Caco-2 (cell line): Measurements from ENCODE around the gene UGT2A1. TPM values are rescaled to one million over a fixed set of nuclear protein-coding genes. Genes with fewer than 3 reads are reported as not detected.

Experiments used
- Bru-seq: library from RNA; stranded (reverse); fragments of 400-500 nt; gene quantifications from one replicate; lab custom pipeline; 2021; lab: Mats Ljungman, UMichigan
- BruChase-seq, 2 experiments: library from RNA; stranded (reverse); fragments of 400-500 nt; gene quantifications; one replicate each; lab custom pipeline; 2021; lab: Mats Ljungman, UMichigan
- BruUV-seq: library from RNA; stranded (reverse); fragments of 400-500 nt; replicated peaks from 2 replicates; lab custom pipeline; 2021; lab: Mats Ljungman, UMichigan
- CTCF ChIA-PET: fragments of 300-600 bp; sonication (Branson Sonifier 250); formaldehyde crosslinking; loops from one replicate; lab custom pipeline; 2022; ENCODE audit warnings: antibody characterized with exemption; lab: Charles Lee
- POLR2A ChIA-PET: fragments of 300-600 bp; sonication (Branson Sonifier 250); formaldehyde crosslinking; loops from one replicate; lab custom pipeline; 2022; ENCODE audit warnings: antibody characterized with exemption; lab: Charles Lee
- DNase-seq, 2 experiments: peaks; one replicate each; pipeline versions ENCODE4 v3.0.0 to v3.0.0-alpha.2; 2020 to 2022
- H3K27me3 ChIP-seq: replicated peaks from 2 replicates; pipeline ENCODE4 v1.6.0; 2011; ENCODE audit warnings: low read length; ENCODE audit not compliant: control insufficient read depth, insufficient read depth
- H3K36me3 ChIP-seq: 2 replicates; pipeline ENCODE4 v1.5.1; 2011; ENCODE audit warnings: low read length; ENCODE audit not compliant: control insufficient read depth, insufficient read depth
- H3K4me1 ChIP-seq: fragments of 250-450 bp; sonication (Bioruptor Pico); 2 replicates; pipeline ENCODE4 v1.5.1; 2020; ENCODE audit warnings: mild to moderate bottlenecking
- H3K4me3 ChIP-seq: 2 replicates; pipeline ENCODE4 v1.5.1; 2011; ENCODE audit warnings: low read depth, mild to moderate bottlenecking, control low read depth, low read length
- H3K9me3 ChIP-seq: fragments of 250-450 bp; sonication (Bioruptor Pico); 2 replicates; pipeline ENCODE4 v1.5.1; 2020; ENCODE audit warnings: mild to moderate bottlenecking, moderate library complexity
- H3K27ac Mint-ChIP-seq: one replicate; pipeline ENCODE4 v1.8.0; 2022; ENCODE audit warnings: mixed read lengths; ENCODE audit not compliant: unreplicated experiment
- H3K27me3 Mint-ChIP-seq: one replicate; pipeline ENCODE4 v1.8.0; 2022; ENCODE audit warnings: mixed read lengths; ENCODE audit not compliant: insufficient read depth, unreplicated experiment
- H3K36me3 Mint-ChIP-seq: one replicate; pipeline ENCODE4 v1.8.0; 2022; ENCODE audit warnings: mild to moderate bottlenecking, mixed read lengths; ENCODE audit not compliant: insufficient read depth, unreplicated experiment
- H3K4me1 Mint-ChIP-seq: one replicate; pipeline ENCODE4 v1.8.0; 2022; ENCODE audit warnings: low read depth, mixed read lengths; ENCODE audit not compliant: unreplicated experiment
- H3K4me3 Mint-ChIP-seq: one replicate; pipeline ENCODE4 v1.8.0; 2022; ENCODE audit warnings: mild to moderate bottlenecking, moderate library complexity, mixed read lengths; ENCODE audit not compliant: unreplicated experiment
- H3K9me3 Mint-ChIP-seq: one replicate; pipeline ENCODE4 v1.8.0; 2022; ENCODE audit warnings: mixed read lengths; ENCODE audit not compliant: unreplicated experiment
- CTCF ChIP-seq, 2 experiments: fragments of 200-600 bp in 1 of 2; IDR thresholded peaks; 1 replicate in 1 of 2; 2 replicates in 1 of 2; pipeline versions ENCODE4 v1.5.1 to v1.8.0; 2011 to 2022; ENCODE audit warnings: antibody characterized with exemption in 1 of 2, control low read depth in 1 of 2, inconsistent platforms in 1 of 2, low read depth in 1 of 2, low read length in 1 of 2, mild to moderate bottlenecking in 1 of 2, moderate library complexity in 1 of 2; ENCODE audit not compliant: insufficient read depth in 1 of 2, severe bottlenecking in 1 of 2, unreplicated experiment in 1 of 2
- intact Hi-C: fragments of 100-400 bp; cut with micrococcal nuclease; formaldehyde crosslinking; loops from one replicate; pipeline ENCODE4 v1.10.0; 2022; ENCODE audit not compliant: unreplicated experiment
- long read RNA-seq: library from polyadenylated mRNA; stranded (forward); transcript quantifications from one replicate; pipeline ENCODE4 v2.0.0, GENCODE V29; 2022
- total RNA-seq: library from RNA; stranded (reverse); gene quantifications from 2 replicates; pipeline ENCODE4 v1.2.3, GENCODE V29; 2022

The UGT2A1 gene
- not detected in 2 replicates for total RNA-seq
- Bru-seq, nascent RNA = percentile 10 among the genes with signal in this experiment
- percentile 14 among the genes with signal in this experiment for BruChase-seq, experiment 1, labeled RNA remaining after a 2-hour chase
- BruChase-seq, experiment 2, labeled RNA remaining after a 6-hour chase = percentile 8 among the genes with signal in this experiment
- long read RNA-seq = 0 reads

GRCh38 chr4:69653147-69653546, at the start of gene UGT2A1:
Gene UGT2A1 (minus strand): TSS chr4:69653247. CDS start chr4:69647644, 5,603 bp downstream.
- no peaks in the 10 kb centered on the region for H3K9me3 Mint-ChIP-seq
- no peak for TF ChIP-seq CTCF (IDR thresholded peaks at IDR 0.05; ENCODE audit: insufficient read depth in 1 of 2, low read depth in 1 of 2, low read length in 1 of 2, severe bottlenecking in 1 of 2, unreplicated experiment in 1 of 2)
- H3K27me3 ChIP-seq = no peaks in the 10 kb centered on the region
- no peak within 1 kb of the TSS for H3K4me3 ChIP-seq
- intact Hi-C loops = no loop called here
- no peaks in the 10 kb centered on the region for H3K9me3 ChIP-seq
- H3K27ac Mint-ChIP-seq = no peak within 1 kb of the TSS
- no peak for DNase-seq
- POLR2A ChIA-PET = no interaction called here
- peaks cover 11% of the 10 kb centered on the region for H3K4me1 Mint-ChIP-seq
- CTCF ChIA-PET = no interaction called here
- peaks cover 9% of the 10 kb centered on the region; the same call in 1 of the 2 replicates for H3K4me1 ChIP-seq
- no peaks in the 10 kb centered on the region for H3K27me3 Mint-ChIP-seq
- no peaks in the 10 kb centered on the region for H3K36me3 ChIP-seq
- no peaks in the 10 kb centered on the region for H3K36me3 Mint-ChIP-seq
- BruUV-seq = no TSS peak
- no peak within 1 kb of the TSS for H3K4me3 Mint-ChIP-seq

DNA sequence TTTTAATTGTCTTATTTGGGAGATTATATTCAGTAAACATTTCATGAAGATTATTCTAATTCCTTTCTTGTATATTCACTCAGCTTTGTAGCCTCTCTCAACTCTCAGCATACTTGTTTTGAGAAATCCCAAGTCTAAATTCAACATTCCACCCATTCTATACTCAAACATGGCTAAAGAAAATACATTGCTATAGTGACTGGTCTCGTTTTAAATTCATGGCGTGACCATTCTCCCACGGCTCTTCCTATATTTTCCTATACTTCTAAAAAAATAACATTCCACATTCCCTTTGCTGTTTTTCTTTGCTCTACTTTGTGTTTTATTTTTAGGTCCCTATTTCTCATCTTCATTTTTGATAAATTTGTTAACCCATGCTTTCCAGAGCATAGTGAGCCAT, 49.2 kb upstream of the UGT2A1 start:
- intact Hi-C loops = loop anchor here (10.0 kb wide), 1 partner anchor 73 kb away; no protein-coding TSS in a partner anchor
- no peak for DNase-seq
- no peaks in the 10 kb centered on the region for H3K9me3 ChIP-seq
- Mint-ChIP-seq H3K27me3 (no peaks in the 10 kb centered on the region), H3K27ac (no peak overlapping the region), H3K4me3 (no peak overlapping the region), H3K36me3 (no peaks in the 10 kb centered on the region), H3K9me3 (no peaks in the 10 kb centered on the region), H3K4me1 (no peaks in the 10 kb centered on the region)
- CTCF ChIA-PET = no interaction called here
- POLR2A ChIA-PET = no interaction called here
- no peak for TF ChIP-seq CTCF (IDR thresholded peaks at IDR 0.05; ENCODE audit: insufficient read depth in 1 of 2, low read depth in 1 of 2, low read length in 1 of 2, severe bottlenecking in 1 of 2, unreplicated experiment in 1 of 2)
- no peaks in the 10 kb centered on the region for H3K36me3 ChIP-seq
- H3K4me1 ChIP-seq = no peaks in the 10 kb centered on the region
- BruUV-seq = no TSS peak
- no peaks in the 10 kb centered on the region for H3K27me3 ChIP-seq
- no peak overlapping the region for H3K4me3 ChIP-seq

DNA sequence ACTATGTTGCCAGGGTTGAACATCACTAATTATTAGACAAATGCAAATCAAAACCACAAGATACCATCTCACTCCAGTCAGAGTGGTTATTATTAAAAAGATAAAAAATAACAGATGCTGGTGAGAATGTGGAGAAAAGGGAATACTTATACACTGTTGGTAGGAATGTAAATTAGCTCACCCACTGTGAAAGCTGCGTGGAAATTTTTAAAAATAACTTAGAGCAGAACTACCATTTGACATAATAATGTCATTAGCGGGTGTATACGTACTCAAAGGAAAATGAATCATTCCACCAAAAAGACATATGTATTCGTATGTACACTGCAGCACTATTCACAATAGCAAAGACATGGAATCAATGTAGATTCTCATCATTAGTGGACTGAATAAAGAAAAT, 48.6 kb upstream of the UGT2A1 start:
- Histone ChIP-seq H3K4me1 (no peaks in the 10 kb centered on the region), H3K36me3 (no peaks in the 10 kb centered on the region), H3K9me3 (no peaks in the 10 kb centered on the region), H3K27me3 (no peaks in the 10 kb centered on the region), H3K4me3 (no peak overlapping the region)
- Mint-ChIP-seq H3K4me1 (no peaks in the 10 kb centered on the region), H3K9me3 (no peaks in the 10 kb centered on the region), H3K4me3 (no peak overlapping the region), H3K27ac (no peak overlapping the region), H3K27me3 (no peaks in the 10 kb centered on the region), H3K36me3 (no peaks in the 10 kb centered on the region)
- DNase-seq = no peak
- intact Hi-C loops = loop anchor here (10.0 kb wide), 1 partner anchor 73 kb away; no protein-coding TSS in a partner anchor
- POLR2A ChIA-PET = no interaction called here
- CTCF ChIA-PET = no interaction called here
- TF ChIP-seq CTCF (IDR thresholded peaks at IDR 0.05; ENCODE audit: insufficient read depth in 1 of 2, low read depth in 1 of 2, low read length in 1 of 2, severe bottlenecking in 1 of 2, unreplicated experiment in 1 of 2) = no peak
- no TSS peak for BruUV-seq
